ENCODE results near the gene TRAF4.

- no peak for TF ChIP-seq POLR2AphosphoS5 (IDR thresholded peaks at IDR 0.05; ENCODE audit: low read depth, low read length)
- TF ChIP-seq SIN3A (IDR thresholded peaks at IDR 0.05; ENCODE audit: borderline replicate concordance, insufficient read depth, low read length) = no peak
- no peak for TF ChIP-seq TAF1 (IDR thresholded peaks at IDR 0.05; ENCODE audit: borderline replicate concordance, insufficient read depth, low read length)
- no peak for TF ChIP-seq REST (IDR thresholded peaks at IDR 0.05; ENCODE audit: insufficient read depth in 1 of 2, low read depth in 2 of 2, low read length in 2 of 2)
- TF ChIP-seq FOXP2 (optimal IDR thresholded peaks at IDR 0.05; ENCODE audit: borderline replicate concordance, extremely low read depth, extremely low read length, insufficient read depth) = no peak
Measured at GRCh38 chr17:28718333-28719020, 25.3 kb upstream of the TRAF4 start.

All from PFSK-1 (cell line).